GM12801 (cell line): ENCODE measurements around the gene RAP1GDS1.

Experiments
- CTCF ChIP-seq: IDR thresholded peaks from one replicate; pipeline ENCODE4 v1.5.1; 2011; ENCODE audit warnings: control low read depth; ENCODE audit not compliant: insufficient read length; ENCODE audit errors: extremely low read depth

The RAP1GDS1 gene

GRCh38 chr4:98242538-98242937 lies 18.6 kb upstream of the RAP1GDS1 start:
- no peak for TF ChIP-seq CTCF

GRCh38 chr4:98245226-98245625 lies 16.0 kb upstream of the RAP1GDS1 start:
- TF ChIP-seq CTCF, result no peak

GRCh38 chr4:98248934-98249333 lies 12.2 kb upstream of the RAP1GDS1 start:
- no peak for TF ChIP-seq CTCF

GRCh38 chr4:98249831-98250230 lies 11.4 kb upstream of the RAP1GDS1 start:
- no peak for TF ChIP-seq CTCF

- no peak for TF ChIP-seq CTCF
Observed at GRCh38 chr4:98253499-98253898, 7.7 kb upstream of the RAP1GDS1 start.

GRCh38 chr4:98260047-98260578 lies 1.1 kb upstream of the RAP1GDS1 start:
- TF ChIP-seq CTCF, result no peak

- TF ChIP-seq CTCF, result no peak
Observed at GRCh38 chr4:98261405-98262291, 464 bp downstream of the RAP1GDS1 start.
